ENCODE results near the gene KIF5C. TPM values are rescaled to one million over a fixed set of nuclear protein-coding genes. Genes with fewer than 3 reads are reported as not detected.

Gene KIF5C
- total RNA-seq, 1 donor: under 0.01 TPM

GRCh38 chr2:148953426-148953825 is 78.4 kb downstream of the KIF5C start:
- no peak for DNase-seq (ENCODE audit: low read depth)
- H3K4me3 ChIP-seq (ENCODE audit: low read depth, low read length): no peak overlapping the region
- no peak for TF ChIP-seq CTCF (IDR thresholded peaks at IDR 0.05; ENCODE audit: insufficient read depth, low read depth, low read length)

GRCh38 chr2:148954536-148954935 is 79.5 kb downstream of the KIF5C start:
- H3K4me3 ChIP-seq (ENCODE audit: low read depth, low read length): no peak overlapping the region
- no peak for TF ChIP-seq CTCF (IDR thresholded peaks at IDR 0.05; ENCODE audit: insufficient read depth, low read depth, low read length)
- DNase-seq (ENCODE audit: low read depth): no peak

GRCh38 chr2:148955798-148956197 is 80.8 kb downstream of the KIF5C start:
- DNase-seq (ENCODE audit: low read depth): no peak
- no peak for TF ChIP-seq CTCF (IDR thresholded peaks at IDR 0.05; ENCODE audit: insufficient read depth, low read depth, low read length)
- H3K4me3 ChIP-seq (ENCODE audit: low read depth, low read length): no peak overlapping the region

- TF ChIP-seq CTCF (IDR thresholded peaks at IDR 0.05; ENCODE audit: insufficient read depth, low read depth, low read length): no peak
- no peak for DNase-seq (ENCODE audit: low read depth)
- H3K4me3 ChIP-seq (ENCODE audit: low read depth, low read length): no peak overlapping the region
These were observed 82.0 kb downstream of the KIF5C start for GRCh38 chr2:148957023-148957422.

GRCh38 chr2:148959745-148960144 is 84.7 kb downstream of the KIF5C start:
- no peak overlapping the region for H3K4me3 ChIP-seq (ENCODE audit: low read depth, low read length)
- no peak for DNase-seq (ENCODE audit: low read depth)
- TF ChIP-seq CTCF (IDR thresholded peaks at IDR 0.05; ENCODE audit: insufficient read depth, low read depth, low read length): no peak

GRCh38 chr2:148960483-148960882 is 85.5 kb downstream of the KIF5C start:
- DNase-seq (ENCODE audit: low read depth): no peak
- no peak overlapping the region for H3K4me3 ChIP-seq (ENCODE audit: low read depth, low read length)
- no peak for TF ChIP-seq CTCF (IDR thresholded peaks at IDR 0.05; ENCODE audit: insufficient read depth, low read depth, low read length)

- no peak for TF ChIP-seq CTCF (IDR thresholded peaks at IDR 0.05; ENCODE audit: insufficient read depth, low read depth, low read length)
- H3K4me3 ChIP-seq (ENCODE audit: low read depth, low read length): no peak overlapping the region
- no peak for DNase-seq (ENCODE audit: low read depth)
These were observed 88.4 kb downstream of the KIF5C start for GRCh38 chr2:148963461-148963860.
